NCI-H2196 (cell line): ENCODE measurements around the gene DOHH.

ENCODE experiments used
- DNase-seq: peaks from one replicate; lab custom pipeline; 2025; ENCODE audit not compliant: unreplicated experiment; lab: John Stamatoyannopoulos, UW

DOHH gene, protein sequence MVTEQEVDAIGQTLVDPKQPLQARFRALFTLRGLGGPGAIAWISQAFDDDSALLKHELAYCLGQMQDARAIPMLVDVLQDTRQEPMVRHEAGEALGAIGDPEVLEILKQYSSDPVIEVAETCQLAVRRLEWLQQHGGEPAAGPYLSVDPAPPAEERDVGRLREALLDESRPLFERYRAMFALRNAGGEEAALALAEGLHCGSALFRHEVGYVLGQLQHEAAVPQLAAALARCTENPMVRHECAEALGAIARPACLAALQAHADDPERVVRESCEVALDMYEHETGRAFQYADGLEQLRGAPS

GRCh38 chr19:3500429-3501101, at the start of gene DOHH:
DOHH (minus strand) TSS chr19:3500674; CDS start chr19:3496814, 3,860 bp downstream.
- peak; percentile 95 for DNase-seq

DNA sequence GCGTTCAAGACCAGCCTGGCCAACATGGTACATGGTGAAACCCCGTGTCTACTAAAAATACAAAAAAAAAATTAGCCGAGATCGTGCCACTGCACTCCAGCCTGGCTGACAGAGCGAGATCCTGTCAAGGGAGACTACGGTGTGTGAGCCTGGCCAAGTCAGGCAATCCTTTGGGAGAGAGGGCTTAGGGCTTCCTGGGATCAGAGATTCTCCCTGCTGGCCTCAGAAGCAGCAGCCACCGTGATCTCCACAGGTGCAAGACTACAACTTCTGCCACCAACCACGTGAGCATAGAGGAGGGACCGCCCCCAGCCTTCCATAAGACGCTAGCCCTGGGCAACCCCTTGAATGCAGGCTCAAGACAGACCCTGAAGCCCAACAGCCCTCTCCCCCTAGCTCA, 49.3 kb upstream of the DOHH start:
- DNase-seq = no peak

GRCh38 chr19:3548606-3549005, 48.1 kb upstream of the DOHH start:
- no peak for DNase-seq

- no peak for DNase-seq
Observed at GRCh38 chr19:3547767-3548282, 47.4 kb upstream of the DOHH start.

DNA sequence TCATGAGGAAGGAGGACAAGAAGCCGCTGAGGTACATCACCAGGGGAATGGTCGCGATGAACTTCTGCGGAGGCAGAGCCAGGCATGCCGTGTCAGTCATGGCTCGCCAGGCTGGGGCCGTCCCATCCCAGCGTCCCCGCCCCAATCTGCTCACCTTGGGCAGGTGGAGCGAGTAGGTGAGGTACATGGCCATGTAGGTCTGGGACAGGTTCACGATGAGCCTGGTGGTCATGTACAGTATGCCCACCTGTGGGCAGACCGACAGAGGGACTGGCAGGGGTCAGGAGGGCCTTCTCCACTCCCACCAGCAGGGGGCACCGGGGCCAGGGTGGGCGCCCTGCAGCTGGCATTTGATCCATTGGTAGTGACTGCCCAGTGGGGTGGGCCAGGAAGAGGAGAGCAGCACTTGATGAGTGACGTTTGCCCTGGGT, 46.8 kb upstream of the DOHH start:
- no peak for DNase-seq

GRCh38 chr19:3546119-3546518, 45.6 kb upstream of the DOHH start:
- no peak for DNase-seq

- DNase-seq = no peak
Observed at GRCh38 chr19:3545669-3546034, 45.2 kb upstream of the DOHH start.

GRCh38 chr19:3544742-3545668, 44.5 kb upstream of the DOHH start:
- peak; percentile 69 for DNase-seq

DNA sequence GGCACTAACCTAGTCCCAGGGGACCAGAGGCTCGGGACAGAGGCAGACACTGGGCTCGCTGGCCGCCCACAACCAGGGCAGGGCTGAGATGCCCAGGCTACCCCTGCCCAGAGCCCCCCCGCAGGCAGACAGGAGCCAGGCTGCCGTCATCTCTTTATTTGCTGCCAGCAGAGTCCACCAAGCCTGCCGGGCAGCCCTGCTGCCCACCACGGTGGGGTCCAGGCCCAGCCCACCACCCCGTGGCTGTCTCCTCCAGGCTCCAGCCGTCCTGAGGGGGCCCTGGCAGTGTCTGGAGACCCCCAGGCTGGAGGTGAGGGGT, 43.5 kb upstream of the DOHH start:
- no peak for DNase-seq

- no peak for DNase-seq
Observed at GRCh38 chr19:3543150-3544057, 42.9 kb upstream of the DOHH start.

DNA sequence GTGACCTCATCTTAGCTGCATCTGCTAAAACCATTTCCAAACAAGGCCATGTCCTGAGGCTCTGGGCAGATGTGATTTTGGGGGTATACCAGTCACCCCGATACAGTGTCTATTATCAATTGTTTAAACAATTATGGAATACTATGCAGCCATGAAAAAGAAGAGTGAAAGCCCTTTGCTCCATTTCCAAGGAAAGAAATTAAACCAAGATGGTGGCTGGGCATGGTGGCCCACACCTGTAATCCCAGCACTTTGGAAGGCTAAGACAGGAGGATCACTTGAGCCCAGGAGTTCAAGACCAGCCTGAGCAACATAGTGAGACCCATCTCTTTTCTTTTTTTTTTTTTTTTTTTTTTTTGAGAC, 39.3 kb upstream of the DOHH start:
- no peak for DNase-seq

GRCh38 chr19:3538965-3539755, 38.7 kb upstream of the DOHH start, which contains the start of gene TEKTIP1:
TEKTIP1 (plus strand) TSS chr19:3539174; CDS start chr19:3539178, 4 bp downstream.
- no peak for DNase-seq

DNA sequence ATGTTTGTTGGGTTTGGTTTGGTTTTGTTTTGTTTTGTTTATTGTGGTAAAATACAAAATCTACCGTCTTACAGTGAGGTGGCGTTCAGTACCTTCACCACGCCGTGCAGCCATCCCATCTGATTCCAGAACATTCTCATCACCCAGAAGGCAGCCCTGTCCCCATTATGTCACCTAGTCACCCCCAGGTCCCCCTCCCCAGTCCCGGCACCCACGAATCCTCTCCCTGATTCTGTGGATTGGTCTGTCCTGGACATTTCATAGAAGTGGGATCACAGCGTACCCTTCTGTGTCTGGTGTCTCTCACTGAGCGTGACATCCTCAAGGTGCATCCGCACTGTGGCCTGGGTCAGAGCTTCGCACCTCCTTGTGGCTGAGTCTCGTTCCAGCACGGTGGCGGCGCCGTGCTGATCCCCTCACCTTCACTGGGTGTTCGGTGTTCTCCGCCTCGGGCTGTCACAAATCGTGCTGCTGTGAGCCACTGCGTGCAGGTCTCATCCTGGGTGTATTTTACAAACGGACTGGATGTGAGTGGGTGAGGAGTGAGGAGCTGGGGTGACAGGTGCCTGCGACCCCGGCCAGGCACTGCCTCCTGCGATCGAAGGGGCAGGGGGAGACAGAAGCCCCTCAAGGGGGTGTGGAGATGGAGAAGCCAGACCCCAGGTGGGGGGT, 37.9 kb upstream of the DOHH start:
- no peak for DNase-seq

DNA sequence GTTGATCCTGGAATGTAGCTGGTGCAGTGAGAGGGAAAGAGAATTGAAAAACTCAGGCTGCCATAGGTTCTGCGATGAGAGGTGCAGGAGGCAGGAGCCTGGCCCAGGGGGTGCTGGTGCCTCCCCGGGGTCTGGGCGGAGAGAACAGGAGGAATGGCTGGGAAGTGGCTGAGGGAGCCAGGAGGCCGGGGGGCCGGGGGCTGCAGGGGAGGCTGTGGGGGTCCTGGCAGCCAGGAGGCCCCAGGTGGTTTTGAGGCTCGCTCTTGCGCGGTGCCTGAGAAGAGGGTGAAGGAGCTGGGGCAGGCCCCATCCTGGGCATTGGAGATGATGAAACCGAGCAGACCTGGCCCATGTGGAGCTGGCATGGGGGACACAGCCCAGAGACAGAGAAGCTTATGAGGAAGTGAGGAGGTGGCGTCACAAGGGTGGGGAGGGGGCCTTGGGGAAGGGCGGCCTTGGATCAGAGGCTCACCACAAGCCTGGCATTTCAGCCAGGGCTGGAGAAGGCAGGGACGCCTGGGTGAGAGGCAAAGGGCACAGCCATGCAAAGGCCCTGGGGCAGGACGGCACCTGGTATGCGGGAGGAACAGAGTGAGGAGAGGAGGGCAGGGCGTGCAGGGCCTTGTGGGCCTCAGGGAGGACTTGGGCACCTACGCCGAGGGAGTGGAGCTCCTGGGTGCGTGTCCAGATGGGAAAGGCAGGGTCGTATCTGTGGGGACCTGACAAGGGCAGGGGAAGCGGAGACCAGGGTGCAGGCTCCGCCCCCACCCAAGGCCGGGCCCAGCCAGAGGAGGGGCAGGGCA, 37.2 kb upstream of the DOHH start:
- no peak for DNase-seq

DNA sequence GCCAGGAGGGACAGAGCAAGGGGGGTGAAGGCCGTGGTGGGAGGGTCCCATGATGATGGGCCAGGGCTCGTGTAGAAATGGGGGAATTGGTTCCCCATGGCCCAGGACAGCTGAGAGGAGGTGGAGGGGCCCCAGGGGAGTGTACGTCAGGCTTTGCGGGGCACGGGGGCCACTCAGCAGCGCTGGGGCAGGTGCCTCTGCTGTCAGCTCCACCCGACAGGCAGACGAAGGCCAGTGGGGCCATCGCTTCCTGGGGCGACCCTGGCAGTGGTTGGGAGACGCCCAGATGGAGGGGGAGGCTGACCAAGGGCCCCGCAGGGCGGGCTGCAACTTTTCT, 36.6 kb upstream of the DOHH start:
- DNase-seq = no peak

GRCh38 chr19:3536429-3537100, 36.1 kb upstream of the DOHH start:
- DNase-seq = no peak

GRCh38 chr19:3535981-3536380, 35.5 kb upstream of the DOHH start:
- no peak for DNase-seq

- no peak for DNase-seq
Observed at GRCh38 chr19:3535563-3535965, 35.1 kb upstream of the DOHH start.
